H1 (cell line): ENCODE measurements around the gene ACACA. TPM values are rescaled to one million over a fixed set of nuclear protein-coding genes. Genes with fewer than 3 reads are reported as not detected.

ENCODE experiments used
- CTCF ChIA-PET: fragments of 300-600 bp; sonication (Branson Sonifier 250); formaldehyde crosslinking; loops from one replicate; lab custom pipeline; 2021; ENCODE audit not compliant: partially characterized antibody; lab: Charles Lee
- POLR2A ChIA-PET: fragments of 300-600 bp; sonication (Branson Sonifier 250); formaldehyde crosslinking; loops from one replicate; lab custom pipeline; 2021; ENCODE audit warnings: inconsistent platforms; ENCODE audit not compliant: partially characterized antibody; lab: Charles Lee
- DNase-seq, 2 experiments: peaks; one replicate each; pipeline versions ENCODE4 v3.0.0 to v3.0.0-alpha.2; 2010 to 2022; ENCODE audit warnings: low spot score in 2 of 2, low read depth in 1 of 2, mixed read lengths in 1 of 2
- FAIRE-seq: peaks from 2 replicates; lab custom pipeline; 2011; peaks lifted over from hg19 to GRCh38; lab: Jason Lieb, UNC
- H2AFZ ChIP-seq: 2 replicates; pipeline ENCODE4 v1.8.1; 2012; ENCODE audit warnings: low read length, inconsistent platforms
- H2AK5ac ChIP-seq: 2 replicates; pipeline ENCODE4 v1.6.1; 2013; ENCODE audit warnings: low read depth, low read length
- H2BK120ac ChIP-seq: replicated peaks from 2 replicates; pipeline ENCODE3; 2013; ENCODE audit warnings: low read depth, low read length, inconsistent platforms
- H2BK12ac ChIP-seq: 2 replicates; pipeline ENCODE4 v1.6.1; 2013; ENCODE audit warnings: low read depth, low read length
- H2BK15ac ChIP-seq: 2 replicates; pipeline ENCODE4 v1.6.1; 2013; ENCODE audit warnings: low read length
- H2BK20ac ChIP-seq: 2 replicates; pipeline ENCODE4 v1.6.1; 2013; ENCODE audit warnings: low read length
- H2BK5ac ChIP-seq: 2 replicates; pipeline ENCODE4 v1.6.1; 2013; ENCODE audit warnings: low read depth, low read length
- H3K14ac ChIP-seq: 2 replicates; pipeline ENCODE4 v1.6.1; 2013; ENCODE audit warnings: inconsistent platforms; ENCODE audit not compliant: insufficient read length
- H3K18ac ChIP-seq: 2 replicates; pipeline ENCODE4 v1.6.1; 2013; ENCODE audit warnings: low read length; ENCODE audit errors: extremely low read depth
- H3K23ac ChIP-seq: 2 replicates; pipeline ENCODE4 v1.6.1; 2013; ENCODE audit warnings: inconsistent platforms; ENCODE audit not compliant: insufficient read length
- H3K23me2 ChIP-seq: 2 replicates; pipeline ENCODE4 v1.6.1; 2013; ENCODE audit warnings: low read depth, low read length
- H3K27ac ChIP-seq: 2 replicates; pipeline ENCODE4 v1.6.1; 2011; ENCODE audit warnings: low read depth, low read length, inconsistent platforms
- H3K27me3 ChIP-seq, 4 experiments: replicated peaks in 1 of 4; 1 replicate in 1 of 4; 2 replicates in 3 of 4; pipeline versions ENCODE4 v1.6.1 to v1.8.1; 2011 to 2013; ENCODE audit warnings: low read length in 3 of 4, mild to moderate bottlenecking in 3 of 4, inconsistent platforms in 2 of 4, mixed read lengths in 2 of 4, moderate library complexity in 1 of 4; ENCODE audit not compliant: control insufficient read depth in 3 of 4, insufficient read depth in 3 of 4; ENCODE audit errors: extremely low read depth in 1 of 4
- H3K36me3 ChIP-seq, 4 experiments: 2 replicates each; pipeline versions ENCODE4 v1.6.1 to v1.8.1; 2011 to 2013; ENCODE audit warnings: mild to moderate bottlenecking in 4 of 4, low read length in 3 of 4, moderate library complexity in 2 of 4, control low read depth in 1 of 4, inconsistent platforms in 1 of 4; ENCODE audit not compliant: insufficient read depth in 4 of 4, control insufficient read depth in 2 of 4
- H3K4ac ChIP-seq: replicated peaks from 2 replicates; pipeline ENCODE3; 2013; ENCODE audit warnings: low read length, low read depth, mixed read lengths, inconsistent platforms; ENCODE audit not compliant: insufficient read length
- H3K4me1 ChIP-seq, 4 experiments: replicated peaks in 1 of 4; 1 replicate in 1 of 4; 2 replicates in 3 of 4; pipeline versions ENCODE4 v1.6.1 to v1.8.1; 2011 to 2013; ENCODE audit warnings: low read length in 3 of 4, inconsistent platforms in 2 of 4, mixed read lengths in 1 of 4; ENCODE audit not compliant: insufficient read depth in 4 of 4, control insufficient read depth in 3 of 4
- H3K4me2 ChIP-seq, 2 experiments: 2 replicates each; pipeline versions ENCODE4 v1.6.1 to v1.8.1; 2011 to 2013; ENCODE audit warnings: low read depth in 2 of 2, low read length in 2 of 2, control low read depth in 1 of 2, inconsistent platforms in 1 of 2, mild to moderate bottlenecking in 1 of 2; ENCODE audit not compliant: insufficient read depth in 1 of 2
- H3K4me3 ChIP-seq, 4 experiments: fragments of 200-600, 300-600 bp in 1 of 4; sonication (generic), shearing (Covaris generic), sonication (Bioruptor Twin) in 1 of 4; 2 replicates each; pipeline versions ENCODE4 v1.5.1 to v1.8.1; 2011 to 2016; ENCODE audit warnings: low read length in 4 of 4, low read depth in 3 of 4, control low read depth in 2 of 4, inconsistent platforms in 2 of 4, mild to moderate bottlenecking in 2 of 4, mixed read lengths in 1 of 4, moderate library complexity in 1 of 4; ENCODE audit not compliant: insufficient read depth in 2 of 4; ENCODE audit errors: extremely low read depth in 1 of 4
- H3K56ac ChIP-seq: replicated peaks from 2 replicates; pipeline ENCODE3; 2013; ENCODE audit warnings: low read depth, mild to moderate bottlenecking, mixed read lengths, low read length, inconsistent platforms; ENCODE audit not compliant: insufficient read length
- H3K79me1 ChIP-seq: 2 replicates; pipeline ENCODE4 v1.6.1; 2013; ENCODE audit warnings: low read depth, low read length, control low read depth
- H3K79me2 ChIP-seq, 2 experiments: 2 replicates each; pipeline versions ENCODE4 v1.6.1 to v1.8.1; 2012 to 2013; ENCODE audit warnings: low read length in 2 of 2, mild to moderate bottlenecking in 2 of 2, inconsistent platforms in 1 of 2; ENCODE audit not compliant: insufficient read depth in 2 of 2, control insufficient read depth in 1 of 2
- H3K9ac ChIP-seq, 4 experiments: replicated peaks in 1 of 4; 1 replicate in 1 of 4; 2 replicates in 3 of 4; pipeline versions ENCODE4 v1.6.1 to v1.8.1; 2011 to 2013; ENCODE audit warnings: low read depth in 3 of 4, low read length in 3 of 4, control low read depth in 2 of 4, mild to moderate bottlenecking in 2 of 4, moderate library complexity in 2 of 4, inconsistent platforms in 1 of 4; ENCODE audit errors: extremely low read depth in 1 of 4
- H3K9me3 ChIP-seq, 2 experiments: 2 replicates each; pipeline versions ENCODE4 v1.6.1 to v1.8.1; 2012 to 2013; ENCODE audit warnings: mild to moderate bottlenecking in 2 of 2, moderate library complexity in 2 of 2, control low read depth in 1 of 2, inconsistent platforms in 1 of 2, low read depth in 1 of 2, low read length in 1 of 2, mixed read lengths in 1 of 2; ENCODE audit not compliant: insufficient read depth in 2 of 2
- H4K20me1 ChIP-seq, 2 experiments: replicated peaks in 1 of 2; 2 replicates each; pipeline versions ENCODE3 to v1.8.1; 2011 to 2013; ENCODE audit warnings: inconsistent platforms in 2 of 2, low read length in 2 of 2, mild to moderate bottlenecking in 1 of 2; ENCODE audit not compliant: insufficient read depth in 2 of 2, control insufficient read depth in 1 of 2
- H4K5ac ChIP-seq: 2 replicates; pipeline ENCODE4 v1.6.1; 2013; ENCODE audit warnings: low read length, low read depth, mixed read lengths, inconsistent platforms; ENCODE audit not compliant: insufficient read length
- H4K8ac ChIP-seq: 2 replicates; pipeline ENCODE4 v1.8.0; 2013; ENCODE audit warnings: mild to moderate bottlenecking, moderate library complexity, low read length, inconsistent platforms; ENCODE audit not compliant: insufficient read depth; ENCODE audit errors: extremely low read depth
- H4K91ac ChIP-seq: replicated peaks from 2 replicates; pipeline ENCODE3; 2013; ENCODE audit warnings: low read length, mixed read lengths, inconsistent platforms; ENCODE audit not compliant: insufficient read length
- WGBS, 2 experiments: shearing (Covaris generic) in 1 of 2; methylation state at CpG; one replicate each; pipeline versions ENCODE4 v1.1.6 to v1.1.7; 2013 to 2015; ENCODE audit warnings: low lambda C conversion rate in 2 of 2, mixed read lengths in 2 of 2, inconsistent platforms in 1 of 2, low coverage in 1 of 2, missing lambda C conversion rate in 1 of 2; ENCODE audit not compliant: insufficient replicate concordance in 2 of 2, insufficient coverage in 1 of 2, insufficient read length in 1 of 2; ENCODE audit errors: extremely low coverage in 1 of 2, missing lambda C conversion rate in 1 of 2; 5-methylcytosine and 5-hydroxymethylcytosine counted together
- polyA plus RNA-seq, 7 experiments: library from polyadenylated mRNA; depleted of rRNA in 3 of 7; stranded (reverse) in 5 of 7; unstranded in 2 of 7; fragments of >200 nt in 5 of 7; fragments of 200-250 nt in 2 of 7; gene quantifications; 1 replicate in 5 of 7; 2 replicates in 1 of 7; 4 replicates in 1 of 7; pipeline versions ENCODE4 v1.2.1 to v1.2.3, GENCODE V29; 2011 to 2013; ENCODE audit warnings: missing spikeins in 2 of 7, mixed read lengths in 2 of 7
- total RNA-seq: library from RNA; stranded (reverse); fragmentation: NEBNext Ultra II Directional; extraction: Animal tissue kit (Norgen Biotek cat#: 25700); gene quantifications from 2 replicates; pipeline ENCODE4 v1.2.1, GENCODE V29; 2021

The ACACA gene
- total and polyA plus RNA-seq, 2 of the 8 experiments (the other 6 are each of a cell fraction or from before 2014, with no cell fraction given): 74.0 to 160 TPM

DNA sequence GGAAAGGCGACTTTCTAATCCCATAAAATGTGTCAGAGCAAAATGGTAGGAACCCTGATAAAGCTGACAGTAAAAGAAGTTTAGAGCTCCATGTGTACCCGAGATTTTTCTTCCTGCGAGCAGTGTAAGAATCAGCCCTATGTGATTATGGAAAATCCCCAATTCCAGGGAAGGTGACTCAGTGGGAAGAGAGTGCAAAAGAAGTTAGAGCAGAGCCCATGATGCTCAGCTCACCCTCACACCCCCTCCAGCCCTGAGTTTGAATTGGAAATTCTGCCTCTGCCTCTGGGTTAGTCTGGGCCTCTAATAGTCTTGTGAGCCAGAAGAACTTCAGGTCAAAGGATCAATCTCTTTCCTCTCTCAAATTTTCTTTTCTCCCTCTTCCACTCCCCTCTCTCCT lies 18.4 kb downstream of the ACACA start:
- Histone ChIP-seq H4K5ac (no peak overlapping the region), H3K4me1 (no peaks in the 10 kb centered on the region), H3K4me2 (no peak overlapping the region), H3K23me2 (no peaks in the 10 kb centered on the region), H3K56ac (no peak overlapping the region), H2AFZ (no peak overlapping the region), H3K36me3 (no peaks in the 10 kb centered on the region), H3K9me3 (no peaks in the 10 kb centered on the region), H4K91ac (no peak overlapping the region), H3K9ac (no peak overlapping the region), H3K18ac (no peak overlapping the region), H2BK120ac (no peak overlapping the region), H3K27me3 (no peaks in the 10 kb centered on the region), H3K27ac (no peak overlapping the region), H3K14ac (no peak overlapping the region), H3K4ac (no peak overlapping the region), H3K23ac (no peak overlapping the region), H2BK20ac (no peak overlapping the region), H2AK5ac (no peak overlapping the region), H3K4me3 (no peak overlapping the region), H2BK5ac (no peak overlapping the region), H4K20me1 (no peaks in the 10 kb centered on the region), H3K79me2 (no peaks in the 10 kb centered on the region), H4K8ac (no peak overlapping the region), H3K79me1 (no peaks in the 10 kb centered on the region), H2BK12ac (no peak overlapping the region), H2BK15ac (no peak overlapping the region)
- ChIA-PET CTCF (interaction anchor here (0.9 to 9.1 kb wide), 2 partner anchors 14 to 181 kb away, joined by 3 to 126 read pairs; partner anchors contain the start of gene C17orf78), POLR2A (interaction anchor here (2.5 kb wide), 1 partner anchor 19 kb away, joined by 7 read pairs; the partner anchor contains the start of genes ACACA and TADA2A)
- FAIRE-seq (no peak), DNase-seq (no peak)
- WGBS, 2 experiments: 90% methylated on average over 3 of the region's 3 CpGs; no CpG with 5 or more reads in 1 of the 2 experiments
